ENCODE measurements around the gene ANKFN1. TPM values are rescaled to one million over a fixed set of nuclear protein-coding genes. Genes with fewer than 3 reads are reported as not detected.
"Not testable (repeated sequence)": the region's sequence is repeated elsewhere in the genome, so short reads cannot be mapped to it uniquely, and the experiment has no call there.

Gene ANKFN1
- total and polyA plus RNA-seq, 4 donors, result 9.6 to 22.6 (median 12.1) TPM

DNA sequence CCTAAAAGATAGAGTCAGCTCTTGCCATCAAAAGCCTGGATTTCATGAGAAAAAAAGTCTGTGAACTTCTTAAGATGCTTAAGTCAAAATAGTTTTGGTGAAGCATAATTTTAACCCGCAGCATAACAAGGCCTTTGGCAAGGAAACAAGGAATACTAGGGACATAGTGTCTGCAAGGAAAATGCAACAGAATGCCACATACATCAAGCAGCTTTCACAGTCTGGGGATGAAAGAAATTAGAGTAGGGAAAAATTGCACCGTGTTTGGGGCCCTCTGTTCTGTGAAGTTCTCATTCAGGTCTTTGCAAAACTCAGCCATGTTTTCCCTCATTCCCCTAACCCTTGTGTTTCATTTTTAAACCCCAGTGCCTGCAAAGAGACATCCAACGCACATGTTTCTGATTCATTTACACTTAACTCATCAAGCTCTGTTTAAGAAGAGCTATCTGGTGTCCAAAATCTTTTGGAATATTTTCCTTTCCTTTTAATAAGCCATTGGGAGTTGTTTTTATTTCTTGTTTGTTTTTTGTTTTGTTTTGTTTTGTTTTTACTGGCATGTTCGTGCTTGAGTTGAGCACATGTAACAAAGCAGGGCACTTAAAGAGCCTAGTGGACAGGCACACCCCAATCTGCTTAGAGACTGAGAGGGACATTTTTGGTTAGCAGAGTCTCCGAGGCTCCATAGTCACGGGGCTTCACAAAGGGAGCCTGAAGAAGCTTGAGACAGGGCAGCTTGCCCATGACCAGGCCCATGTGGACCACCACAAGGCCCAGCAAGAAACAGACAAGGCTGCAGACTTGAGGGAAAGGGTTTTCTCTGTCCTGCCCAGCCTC is 116.5 kb downstream of the ANKFN1 start:
- DNase-seq (ENCODE audit: low read depth in 4 of 6, low spot score in 6 of 6), result peak in 1 of 6 donors; percentile 6

DNA sequence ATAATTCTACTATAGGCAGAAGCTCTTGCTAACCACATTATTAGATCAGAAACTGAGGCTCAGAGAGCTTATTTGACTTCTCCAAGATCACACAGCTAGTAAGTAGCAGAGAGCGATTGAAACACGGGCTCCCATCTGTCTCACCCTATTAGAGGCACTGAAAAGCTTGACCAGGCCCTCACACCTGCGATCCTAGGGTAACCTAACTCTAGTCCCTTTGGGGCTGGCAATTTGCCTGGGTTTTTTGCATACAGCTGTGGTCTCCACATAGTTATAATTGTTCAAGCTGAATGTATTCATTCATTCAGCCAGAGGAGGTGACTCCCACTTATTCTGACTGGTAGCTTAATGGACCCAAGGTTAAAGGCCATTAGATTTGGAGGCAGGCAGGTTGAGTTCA is 121.2 kb downstream of the ANKFN1 start:
- WGBS (ENCODE audit: insufficient coverage), result 72% methylated on average over 3 of the region's 3 CpGs
- Histone ChIP-seq H3K4me1 (ENCODE audit: control insufficient read depth, insufficient read depth, low read length) (peaks cover 4% of the 10 kb centered on the region), H3K36me3 (ENCODE audit: control insufficient read depth, insufficient read depth, low read length) (no peaks in the 10 kb centered on the region), H3K4me3 (ENCODE audit: low read depth, low read length) (no peak overlapping the region), H3K27ac (ENCODE audit: low read depth, low read length) (no peak overlapping the region), H3K27me3 (ENCODE audit: control insufficient read depth, insufficient read depth, low read length) (no peaks in the 10 kb centered on the region), H3K9me3 (ENCODE audit: control insufficient read depth, insufficient read depth, low read length) (no peaks in the 10 kb centered on the region)
- no peak for DNase-seq (ENCODE audit: low read depth in 4 of 6, low spot score in 6 of 6)

More for the DNA sequence above, 116.5 kb downstream of the ANKFN1 start:
- H3K9me3 ChIP-seq (ENCODE audit: control insufficient read depth, insufficient read depth, low read length), result no peaks in the 10 kb centered on the region
- no peak overlapping the region for H3K4me3 ChIP-seq (ENCODE audit: low read depth, low read length)
- H3K36me3 ChIP-seq (ENCODE audit: control insufficient read depth, insufficient read depth, low read length), result no peaks in the 10 kb centered on the region
- WGBS (ENCODE audit: insufficient coverage), result 61% methylated on average over 3 of the region's 6 CpGs
- H3K27me3 ChIP-seq (ENCODE audit: control insufficient read depth, insufficient read depth, low read length), result no peaks in the 10 kb centered on the region
- H3K27ac ChIP-seq (ENCODE audit: low read depth, low read length), result no peak overlapping the region
- H3K4me1 ChIP-seq (ENCODE audit: control insufficient read depth, insufficient read depth, low read length), result peaks cover 4% of the 10 kb centered on the region

- Histone ChIP-seq H3K27me3 (ENCODE audit: control insufficient read depth, insufficient read depth, low read length) (no peaks in the 10 kb centered on the region), H3K9me3 (ENCODE audit: control insufficient read depth, insufficient read depth, low read length) (no peaks in the 10 kb centered on the region), H3K36me3 (ENCODE audit: control insufficient read depth, insufficient read depth, low read length) (no peaks in the 10 kb centered on the region), H3K4me1 (ENCODE audit: control insufficient read depth, insufficient read depth, low read length) (no peaks in the 10 kb centered on the region), H3K4me3 (ENCODE audit: low read depth, low read length) (no peak overlapping the region), H3K27ac (ENCODE audit: low read depth, low read length) (no peak overlapping the region)
- WGBS (ENCODE audit: insufficient coverage), result 89% methylated on average over 2 of the region's 4 CpGs
- no peak for DNase-seq (ENCODE audit: low read depth in 4 of 6, low spot score in 6 of 6)
These were observed 131.2 kb downstream of the ANKFN1 start for GRCh38 chr17:56284482-56284881.

- not testable (repeated sequence) for H3K4me1 ChIP-seq (ENCODE audit: control insufficient read depth, insufficient read depth, low read length); DNase-seq (ENCODE audit: low read depth in 4 of 6, low spot score in 6 of 6); H3K36me3 ChIP-seq (ENCODE audit: control insufficient read depth, insufficient read depth, low read length); H3K4me3 ChIP-seq (ENCODE audit: low read depth, low read length); H3K27ac ChIP-seq (ENCODE audit: low read depth, low read length); H3K27me3 ChIP-seq (ENCODE audit: control insufficient read depth, insufficient read depth, low read length); H3K9me3 ChIP-seq (ENCODE audit: control insufficient read depth, insufficient read depth, low read length)
- WGBS (ENCODE audit: insufficient coverage), result 74% methylated on average over 2 of the region's 3 CpGs
These were observed 135.5 kb downstream of the ANKFN1 start for GRCh38 chr17:56288786-56289185.

- no peak overlapping the region for H3K27ac ChIP-seq (ENCODE audit: low read depth, low read length)
- WGBS (ENCODE audit: insufficient coverage), result 72% methylated on average over 5 of the region's 6 CpGs
- no peak overlapping the region for H3K4me3 ChIP-seq (ENCODE audit: low read depth, low read length)
- H3K9me3 ChIP-seq (ENCODE audit: control insufficient read depth, insufficient read depth, low read length), result no peaks in the 10 kb centered on the region
- no peaks in the 10 kb centered on the region for H3K4me1 ChIP-seq (ENCODE audit: control insufficient read depth, insufficient read depth, low read length)
- H3K27me3 ChIP-seq (ENCODE audit: control insufficient read depth, insufficient read depth, low read length), result no peaks in the 10 kb centered on the region
- no peaks in the 10 kb centered on the region for H3K36me3 ChIP-seq (ENCODE audit: control insufficient read depth, insufficient read depth, low read length)
- DNase-seq (ENCODE audit: low read depth in 4 of 6, low spot score in 6 of 6), result no peak
These were observed 136.0 kb downstream of the ANKFN1 start for GRCh38 chr17:56289321-56289720.

DNA sequence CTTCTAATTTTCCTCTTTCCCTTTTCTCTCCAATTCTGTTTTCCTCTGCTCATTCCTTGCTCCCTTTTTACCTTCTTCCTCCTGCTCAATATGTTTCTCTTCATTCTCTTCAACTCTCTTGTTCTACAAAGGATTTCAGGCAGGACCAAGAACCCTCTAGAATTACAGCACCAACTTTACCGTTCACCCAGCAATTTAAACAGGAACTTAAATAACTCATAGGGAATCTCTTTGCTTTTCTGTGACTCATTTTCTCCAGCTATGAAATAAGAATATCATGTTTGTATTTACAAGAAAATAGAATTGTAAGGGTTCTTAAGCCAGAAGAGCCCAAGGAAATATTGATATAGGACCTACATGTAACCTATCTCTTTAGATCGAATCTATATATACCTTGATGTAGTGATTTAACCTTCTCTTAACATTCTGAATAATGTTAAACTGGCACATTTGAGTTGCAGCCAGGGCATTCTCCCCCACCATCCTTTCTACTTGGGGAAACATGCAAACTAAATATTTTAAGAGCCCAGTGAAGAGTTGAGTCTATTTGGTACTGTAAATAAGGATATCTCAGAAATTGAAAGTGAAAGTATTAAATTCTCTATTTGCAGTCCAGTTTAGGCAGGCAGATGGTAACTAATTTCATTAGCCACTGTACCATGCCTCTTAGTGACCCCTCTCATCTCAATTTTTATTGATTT is 137.0 kb downstream of the ANKFN1 start:
- H3K27me3 ChIP-seq (ENCODE audit: control insufficient read depth, insufficient read depth, low read length), result no peaks in the 10 kb centered on the region
- H3K4me3 ChIP-seq (ENCODE audit: low read depth, low read length), result no peak overlapping the region
- no CpG with 5 or more reads among the region's 2 CpGs for WGBS (ENCODE audit: insufficient coverage)
- H3K27ac ChIP-seq (ENCODE audit: low read depth, low read length), result no peak overlapping the region
- H3K36me3 ChIP-seq (ENCODE audit: control insufficient read depth, insufficient read depth, low read length), result no peaks in the 10 kb centered on the region
- no peaks in the 10 kb centered on the region for H3K9me3 ChIP-seq (ENCODE audit: control insufficient read depth, insufficient read depth, low read length)
- no peaks in the 10 kb centered on the region for H3K4me1 ChIP-seq (ENCODE audit: control insufficient read depth, insufficient read depth, low read length)
- DNase-seq (ENCODE audit: low read depth in 4 of 6, low spot score in 6 of 6), result no peak

- no peak overlapping the region for H3K27ac ChIP-seq (ENCODE audit: low read depth, low read length)
- DNase-seq (ENCODE audit: low read depth in 4 of 6, low spot score in 6 of 6), result no peak
- H3K4me3 ChIP-seq (ENCODE audit: low read depth, low read length), result no peak overlapping the region
- no peaks in the 10 kb centered on the region for H3K9me3 ChIP-seq (ENCODE audit: control insufficient read depth, insufficient read depth, low read length)
- H3K36me3 ChIP-seq (ENCODE audit: control insufficient read depth, insufficient read depth, low read length), result no peaks in the 10 kb centered on the region
- H3K4me1 ChIP-seq (ENCODE audit: control insufficient read depth, insufficient read depth, low read length), result no peaks in the 10 kb centered on the region
- no peaks in the 10 kb centered on the region for H3K27me3 ChIP-seq (ENCODE audit: control insufficient read depth, insufficient read depth, low read length)
- WGBS (ENCODE audit: insufficient coverage), result no CpG with 5 or more reads among the region's 1 CpG
These were observed 137.5 kb downstream of the ANKFN1 start for GRCh38 chr17:56290802-56291118.

DNA sequence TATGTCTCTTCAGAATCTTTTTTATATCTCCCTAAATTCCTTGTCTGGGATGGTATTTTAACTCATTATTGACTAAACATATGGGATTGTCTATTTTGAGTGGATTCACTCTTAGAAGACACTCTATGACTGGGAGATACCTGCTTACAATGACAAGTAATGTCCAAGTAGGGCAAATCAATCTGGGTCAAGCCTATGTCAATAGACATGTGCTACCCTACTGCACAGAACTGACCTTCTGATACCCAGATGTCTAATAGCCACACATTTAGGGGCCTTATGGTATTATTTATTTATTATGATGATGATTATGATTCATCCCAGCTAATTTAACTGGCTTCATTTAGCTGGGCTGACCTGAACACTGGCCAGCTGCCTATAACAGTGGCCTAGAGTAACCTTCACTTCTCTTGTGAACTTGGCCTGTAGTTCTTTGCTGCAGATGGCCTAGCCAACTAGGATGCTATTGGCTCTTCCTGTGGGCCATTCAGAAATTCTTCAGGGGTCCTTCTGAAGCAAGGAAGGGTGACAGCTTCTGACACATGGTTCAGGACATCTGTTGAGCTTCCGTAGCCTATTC is 138.0 kb downstream of the ANKFN1 start:
- DNase-seq (ENCODE audit: low read depth in 4 of 6, low spot score in 6 of 6), result no peak
- no CpG with 5 or more reads among the region's 1 CpG for WGBS (ENCODE audit: insufficient coverage)
- H3K27me3 ChIP-seq (ENCODE audit: control insufficient read depth, insufficient read depth, low read length), result no peaks in the 10 kb centered on the region
- no peak overlapping the region for H3K27ac ChIP-seq (ENCODE audit: low read depth, low read length)
- H3K4me3 ChIP-seq (ENCODE audit: low read depth, low read length), result no peak overlapping the region
- H3K9me3 ChIP-seq (ENCODE audit: control insufficient read depth, insufficient read depth, low read length), result no peaks in the 10 kb centered on the region
- no peaks in the 10 kb centered on the region for H3K4me1 ChIP-seq (ENCODE audit: control insufficient read depth, insufficient read depth, low read length)
- no peaks in the 10 kb centered on the region for H3K36me3 ChIP-seq (ENCODE audit: control insufficient read depth, insufficient read depth, low read length)

DNA sequence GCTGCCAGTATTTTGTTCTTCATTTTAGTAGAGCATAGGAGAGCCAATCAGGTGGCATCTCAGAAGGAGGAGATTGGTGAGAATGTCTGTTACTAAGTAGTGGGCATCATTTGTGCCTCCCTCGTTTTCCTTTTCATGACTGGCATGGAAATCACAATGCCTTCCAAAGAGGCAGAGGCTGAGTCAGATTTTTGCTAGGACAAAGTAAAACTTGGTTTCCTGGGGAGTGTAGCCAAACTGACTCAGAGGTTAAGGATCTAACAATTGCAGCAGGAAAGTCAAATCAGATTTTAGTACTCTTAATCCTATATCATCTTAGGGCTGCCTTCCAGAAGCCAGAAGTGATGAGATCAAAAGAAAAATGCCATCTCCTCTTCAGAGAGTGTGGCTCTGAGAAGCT is 138.7 kb downstream of the ANKFN1 start:
- H3K27ac ChIP-seq (ENCODE audit: low read depth, low read length), result no peak overlapping the region
- WGBS (ENCODE audit: insufficient coverage), result no CpG with 5 or more reads among the region's 1 CpG
- no peaks in the 10 kb centered on the region for H3K36me3 ChIP-seq (ENCODE audit: control insufficient read depth, insufficient read depth, low read length)
- DNase-seq (ENCODE audit: low read depth in 4 of 6, low spot score in 6 of 6), result no peak
- H3K4me3 ChIP-seq (ENCODE audit: low read depth, low read length), result no peak overlapping the region
- no peaks in the 10 kb centered on the region for H3K9me3 ChIP-seq (ENCODE audit: control insufficient read depth, insufficient read depth, low read length)
- H3K4me1 ChIP-seq (ENCODE audit: control insufficient read depth, insufficient read depth, low read length), result no peaks in the 10 kb centered on the region
- no peaks in the 10 kb centered on the region for H3K27me3 ChIP-seq (ENCODE audit: control insufficient read depth, insufficient read depth, low read length)

GRCh38 chr17:56292578-56292977 is 139.3 kb downstream of the ANKFN1 start:
- H3K36me3 ChIP-seq (ENCODE audit: control insufficient read depth, insufficient read depth, low read length), result no peaks in the 10 kb centered on the region
- H3K27me3 ChIP-seq (ENCODE audit: control insufficient read depth, insufficient read depth, low read length), result no peaks in the 10 kb centered on the region
- H3K27ac ChIP-seq (ENCODE audit: low read depth, low read length), result no peak overlapping the region
- no peak for DNase-seq (ENCODE audit: low read depth in 4 of 6, low spot score in 6 of 6)
- H3K9me3 ChIP-seq (ENCODE audit: control insufficient read depth, insufficient read depth, low read length), result no peaks in the 10 kb centered on the region
- no peaks in the 10 kb centered on the region for H3K4me1 ChIP-seq (ENCODE audit: control insufficient read depth, insufficient read depth, low read length)
- no peak overlapping the region for H3K4me3 ChIP-seq (ENCODE audit: low read depth, low read length)
